ENCODE results near the gene NKG7. TPM values are rescaled to one million over a fixed set of nuclear protein-coding genes. Genes with fewer than 3 reads are reported as not detected.

Gene NKG7
- total RNA-seq, 1 experiment from 2014 or later = not detected

- Histone ChIP-seq H3K9me3 (ENCODE audit: low read depth, low read length, poor library complexity, severe bottlenecking) (no peaks in the 10 kb centered on the region), H3K4me1 (ENCODE audit: insufficient read depth, low read length, poor library complexity, severe bottlenecking) (no peaks in the 10 kb centered on the region), H3K36me3 (ENCODE audit: insufficient read depth, low read length, poor library complexity, severe bottlenecking) (no peaks in the 10 kb centered on the region), H3K27ac (ENCODE audit: low read depth, low read length, poor library complexity, severe bottlenecking) (no peak overlapping the region), H3K4me3 (ENCODE audit: low read depth, low read length, poor library complexity, severe bottlenecking) (no peak overlapping the region), H3K27me3 (replicated peaks; ENCODE audit: insufficient read depth, low read depth, low read length, poor library complexity) (no peaks in the 10 kb centered on the region)
- no peak for TF ChIP-seq CTCF (conservative IDR thresholded peaks at IDR 0.05; ENCODE audit: low read depth, low read length)
- no peak for TF ChIP-seq EZH2 (IDR thresholded peaks at IDR 0.05; ENCODE audit: borderline replicate concordance, low read depth, low read length, poor library complexity, severe bottlenecking)
- intact Hi-C loops (cut with micrococcal nuclease; ENCODE audit: unreplicated experiment) = no loop called here
- CTCF ChIA-PET = no interaction called here
- no peak for DNase-seq (ENCODE audit: low spot score)
- POLR2A ChIA-PET (ENCODE audit: low non-redundant PET) = no interaction called here
- no TSS peak for BruUV-seq (replicated peaks)
Observed at GRCh38 chr19:51386882-51387520, 14.5 kb upstream of the NKG7 start.

GRCh38 chr19:51382004-51382403 is 9.6 kb upstream of the NKG7 start:
- Histone ChIP-seq H3K4me1 (ENCODE audit: insufficient read depth, low read length, poor library complexity, severe bottlenecking) (no peaks in the 10 kb centered on the region), H3K4me3 (ENCODE audit: low read depth, low read length, poor library complexity, severe bottlenecking) (no peak overlapping the region), H3K9me3 (ENCODE audit: low read depth, low read length, poor library complexity, severe bottlenecking) (no peaks in the 10 kb centered on the region), H3K27ac (ENCODE audit: low read depth, low read length, poor library complexity, severe bottlenecking) (no peak overlapping the region), H3K27me3 (replicated peaks; ENCODE audit: insufficient read depth, low read depth, low read length, poor library complexity) (no peaks in the 10 kb centered on the region), H3K36me3 (ENCODE audit: insufficient read depth, low read length, poor library complexity, severe bottlenecking) (no peaks in the 10 kb centered on the region)
- POLR2A ChIA-PET (ENCODE audit: low non-redundant PET) = no interaction called here
- CTCF ChIA-PET = interaction anchor here (0.5 kb wide), 1 partner anchor 360 kb away, joined by 3 read pairs; no protein-coding TSS in a partner anchor
- TF ChIP-seq EZH2 (IDR thresholded peaks at IDR 0.05; ENCODE audit: borderline replicate concordance, low read depth, low read length, poor library complexity, severe bottlenecking) (no peak), CTCF (conservative IDR thresholded peaks at IDR 0.05; ENCODE audit: low read depth, low read length) (no peak)
- intact Hi-C loops (cut with micrococcal nuclease; ENCODE audit: unreplicated experiment) = no loop called here
- no peak for DNase-seq (ENCODE audit: low spot score)
- no TSS peak for BruUV-seq (replicated peaks)

- DNase-seq (ENCODE audit: low spot score) = no peak
- no peak for TF ChIP-seq EZH2 (IDR thresholded peaks at IDR 0.05; ENCODE audit: borderline replicate concordance, low read depth, low read length, poor library complexity, severe bottlenecking)
- TF ChIP-seq CTCF (conservative IDR thresholded peaks at IDR 0.05; ENCODE audit: low read depth, low read length) = no peak
- ChIA-PET CTCF (no interaction called here), POLR2A (ENCODE audit: low non-redundant PET) (no interaction called here)
- no TSS peak for BruUV-seq (replicated peaks)
- Histone ChIP-seq H3K36me3 (ENCODE audit: insufficient read depth, low read length, poor library complexity, severe bottlenecking) (no peaks in the 10 kb centered on the region), H3K27me3 (replicated peaks; ENCODE audit: insufficient read depth, low read depth, low read length, poor library complexity) (no peaks in the 10 kb centered on the region), H3K4me3 (ENCODE audit: low read depth, low read length, poor library complexity, severe bottlenecking) (no peak overlapping the region), H3K4me1 (ENCODE audit: insufficient read depth, low read length, poor library complexity, severe bottlenecking) (no peaks in the 10 kb centered on the region), H3K27ac (ENCODE audit: low read depth, low read length, poor library complexity, severe bottlenecking) (no peak overlapping the region), H3K9me3 (ENCODE audit: low read depth, low read length, poor library complexity, severe bottlenecking) (no peaks in the 10 kb centered on the region)
- intact Hi-C loops (cut with micrococcal nuclease; ENCODE audit: unreplicated experiment) = no loop called here
Observed at GRCh38 chr19:51380379-51380778, 7.9 kb upstream of the NKG7 start.

Data from A673 (cell line).